Spleen (tissue), 11 donors: ENCODE measurements around the gene ME3. TPM values are rescaled to one million over a fixed set of nuclear protein-coding genes. Genes with fewer than 3 reads are reported as not detected.
A peak's percentile ranks its signal among the peaks of the same experiment; 100 is the strongest.

Source experiments
- DNase-seq: peaks from one replicate; pipeline ENCODE4 v3.0.0-alpha.2; 2020
- H3K27ac ChIP-seq, 8 donors: fragments of 200-600 bp; sonication (generic) in 7 of 8; 1 replicate in 4 of 8; 2 replicates in 4 of 8; pipeline versions ENCODE4 v1.5.0 to v1.8.0; 2016 to 2021; ENCODE audit warnings: inconsistent platforms in 4 of 8, mild to moderate bottlenecking in 4 of 8, moderate library complexity in 1 of 8
- H3K27me3 ChIP-seq, 7 donors: fragments of 200-600 bp; sonication (generic) in 6 of 7; replicated peaks in 1 of 7; 1 replicate in 4 of 7; 2 replicates in 3 of 7; pipeline versions ENCODE4 v1.5.0 to v1.8.0; 2016 to 2021; ENCODE audit warnings: inconsistent platforms in 3 of 7, mild to moderate bottlenecking in 1 of 7
- H3K36me3 ChIP-seq, 6 donors: fragments of 200-600 bp; sonication (generic) in 5 of 6; 1 replicate in 4 of 6; 2 replicates in 2 of 6; pipeline versions ENCODE4 v1.5.0 to v1.8.0; 2016 to 2021; ENCODE audit warnings: inconsistent platforms in 2 of 6
- H3K4me1 ChIP-seq, 6 donors: fragments of 200-600 bp; sonication (generic) in 5 of 6; 1 replicate in 3 of 6; 2 replicates in 3 of 6; pipeline versions ENCODE4 v1.5.0 to v1.8.0; 2016 to 2021; ENCODE audit warnings: inconsistent platforms in 3 of 6
- H3K4me3 ChIP-seq, 8 donors: fragments of 200-600 bp; sonication (generic) in 7 of 8; 1 replicate in 4 of 8; 2 replicates in 4 of 8; pipeline versions ENCODE4 v1.5.0 to v1.8.0; 2016 to 2021; ENCODE audit warnings: inconsistent platforms in 4 of 8, mild to moderate bottlenecking in 4 of 8, moderate library complexity in 2 of 8
- H3K9me3 ChIP-seq, 8 donors: fragments of 200-600 bp; sonication (generic) in 7 of 8; 1 replicate in 4 of 8; 2 replicates in 4 of 8; pipeline versions ENCODE4 v1.5.0 to v1.8.0; 2016 to 2021; ENCODE audit warnings: inconsistent platforms in 4 of 8
- POLR2A ChIP-seq, 3 donors: fragments of 450-650 bp; IDR thresholded peaks; one replicate each; pipeline ENCODE4 v1.5.1; 2017; ENCODE audit warnings: antibody characterized with exemption in 3 of 3, mild to moderate bottlenecking in 1 of 3
- POLR2AphosphoS5 ChIP-seq, 3 donors: sonication (generic); formaldehyde crosslinking; IDR thresholded peaks; one replicate each; pipeline ENCODE4 v1.5.1; 2017; ENCODE audit warnings: antibody characterized with exemption in 3 of 3
- WGBS, 5 donors: extraction: QIAGEN DNeasy Blood & Tissue Kit in 3 of 5; methylation state at CpG; one replicate each; pipeline versions ENCODE4 v1.1.5 to v1.1.7; 2013 to 2018; 5-methylcytosine and 5-hydroxymethylcytosine counted together
- intact Hi-C: fragments of 100-400 bp; cut with DNase I; formaldehyde crosslinking; loops from one replicate; pipeline ENCODE4 v1.15.0; 2023; ENCODE audit warnings: low total_unique reads
- polyA plus RNA-seq, 3 donors: library from polyadenylated mRNA; stranded (reverse); fragments of 200-250 nt; gene quantifications; one replicate each; pipeline ENCODE4 v1.2.1, GENCODE V29; 2013
- total RNA-seq, 7 donors: library from RNA; depleted of rRNA in 3 of 7; stranded (reverse); fragments of >200 nt in 3 of 7; fragmentation: NEBNext Ultra II Directional in 4 of 7; extraction: Animal tissue kit (Norgen Biotek cat#: 25700) in 4 of 7; gene quantifications; one replicate each; pipeline versions ENCODE4 v1.1.0 to v1.2.1, GENCODE V29; 2016 to 2021
- TF ChIP-seq, protein P1 (sequence below), 11 experiments: fragments of 200-600 bp in 7 of 11; fragments of 450-650 bp in 4 of 11; sonication (generic) in 4 of 11; IDR thresholded peaks in 8 of 11; conservative IDR thresholded peaks in 3 of 11; 1 replicate in 7 of 11; 2 replicates in 4 of 11; pipeline versions ENCODE4 v1.4.0 to v1.8.0; 2016 to 2021; ENCODE audit warnings: antibody characterized with exemption in 11 of 11, inconsistent platforms in 4 of 11, mild to moderate bottlenecking in 1 of 11
- donor health status: healthy with polysubstance abuse.
- donor health status: DM: no; HTN: no; CAD: no; lungs with moderate emphysema.
- donor health status: DM: no; HTN: no; CAD: no.
- donor health status: Bipolar disorder and iron deficiency.
- donor health status: healthy.
- donor health status: DM: no; HTN: no; CAD: no.
- donor health status: DM: yes; HTN: yes; CAD: no.

The ME3 gene
- total and polyA plus RNA-seq, 10 donors = 6.4 to 25.9 (median 18.3) TPM

DNA sequence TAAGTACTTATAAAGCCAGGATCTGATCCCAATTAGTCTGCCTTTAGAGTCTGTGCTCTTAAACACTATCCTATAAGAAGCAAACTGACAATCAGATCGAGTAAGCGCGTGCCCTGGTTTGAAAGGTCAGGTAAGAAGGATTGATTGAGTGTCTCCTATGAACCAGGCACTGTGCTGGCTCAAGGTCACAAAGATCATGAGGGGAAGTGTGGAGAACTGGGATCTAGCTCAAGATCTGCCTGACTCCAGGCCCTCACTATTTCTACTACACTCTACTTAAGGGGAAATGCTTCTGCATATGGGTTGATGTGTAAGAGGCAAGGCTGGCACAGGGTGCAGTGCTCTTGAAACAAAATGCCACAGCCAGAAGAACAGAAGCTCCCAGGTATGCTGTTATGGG lies 77.0 kb downstream of the ME3 start:
- H3K9me3 ChIP-seq = peaks cover 0 to 6% (median 0%) of the 10 kb centered on the region in 8 donors
- no peaks in the 10 kb centered on the region for H3K36me3 ChIP-seq
- H3K27me3 ChIP-seq = no peaks in the 10 kb centered on the region
- no peak for DNase-seq
- no peak overlapping the region for H3K4me3 ChIP-seq
- 62 to 93% (median 93%) methylated on average over 3 of the region's 3 CpGs for WGBS, 5 donors
- TF ChIP-seq POLR2A (IDR thresholded peaks at IDR 0.05) = no peak
- H3K27ac ChIP-seq = peak overlapping the region in 2 of 8 donors; percentile 47 to 48
- H3K4me1 ChIP-seq = peaks cover 0 to 28% (median 12%) of the 10 kb centered on the region in 6 donors
- intact Hi-C loops = no loop called here

DNA sequence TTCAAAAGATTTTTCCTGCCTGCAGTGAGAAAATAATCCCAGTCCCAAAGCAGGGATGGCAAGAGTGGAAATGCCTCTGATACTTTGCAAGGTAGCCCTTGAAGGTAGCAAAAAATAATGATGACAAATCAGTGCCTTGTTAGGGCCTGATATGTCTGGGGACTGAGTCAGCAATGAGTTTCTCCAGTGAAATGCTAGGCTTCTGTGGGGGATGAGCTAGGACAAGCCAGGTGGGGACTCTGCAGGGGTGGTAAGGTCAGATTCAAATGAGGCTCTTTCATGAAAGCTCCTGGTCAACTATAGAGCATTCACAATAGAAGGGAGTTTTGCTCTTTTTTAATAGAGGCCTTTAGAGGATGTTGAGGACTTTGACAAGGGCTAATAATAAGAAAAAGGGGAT lies 77.7 kb downstream of the ME3 start:
- DNase-seq = no peak
- TF ChIP-seq POLR2AphosphoS5 (IDR thresholded peaks at IDR 0.05) (no peak), POLR2A (IDR thresholded peaks at IDR 0.05) (no peak)
- TF ChIP-seq, protein P1, sequence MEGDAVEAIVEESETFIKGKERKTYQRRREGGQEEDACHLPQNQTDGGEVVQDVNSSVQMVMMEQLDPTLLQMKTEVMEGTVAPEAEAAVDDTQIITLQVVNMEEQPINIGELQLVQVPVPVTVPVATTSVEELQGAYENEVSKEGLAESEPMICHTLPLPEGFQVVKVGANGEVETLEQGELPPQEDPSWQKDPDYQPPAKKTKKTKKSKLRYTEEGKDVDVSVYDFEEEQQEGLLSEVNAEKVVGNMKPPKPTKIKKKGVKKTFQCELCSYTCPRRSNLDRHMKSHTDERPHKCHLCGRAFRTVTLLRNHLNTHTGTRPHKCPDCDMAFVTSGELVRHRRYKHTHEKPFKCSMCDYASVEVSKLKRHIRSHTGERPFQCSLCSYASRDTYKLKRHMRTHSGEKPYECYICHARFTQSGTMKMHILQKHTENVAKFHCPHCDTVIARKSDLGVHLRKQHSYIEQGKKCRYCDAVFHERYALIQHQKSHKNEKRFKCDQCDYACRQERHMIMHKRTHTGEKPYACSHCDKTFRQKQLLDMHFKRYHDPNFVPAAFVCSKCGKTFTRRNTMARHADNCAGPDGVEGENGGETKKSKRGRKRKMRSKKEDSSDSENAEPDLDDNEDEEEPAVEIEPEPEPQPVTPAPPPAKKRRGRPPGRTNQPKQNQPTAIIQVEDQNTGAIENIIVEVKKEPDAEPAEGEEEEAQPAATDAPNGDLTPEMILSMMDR (IDR thresholded peaks at IDR 0.05 in 8 of 11, conservative IDR thresholded peaks at IDR 0.05 in 3 of 11) = no peak
- Histone ChIP-seq H3K4me1 (peaks cover 0 to 28% (median 12%) of the 10 kb centered on the region in 6 donors), H3K27ac (no peak overlapping the region), H3K36me3 (no peaks in the 10 kb centered on the region), H3K9me3 (peaks cover 0 to 6% (median 0%) of the 10 kb centered on the region in 8 donors), H3K27me3 (no peaks in the 10 kb centered on the region), H3K4me3 (no peak overlapping the region)
- intact Hi-C loops = no loop called here

DNA sequence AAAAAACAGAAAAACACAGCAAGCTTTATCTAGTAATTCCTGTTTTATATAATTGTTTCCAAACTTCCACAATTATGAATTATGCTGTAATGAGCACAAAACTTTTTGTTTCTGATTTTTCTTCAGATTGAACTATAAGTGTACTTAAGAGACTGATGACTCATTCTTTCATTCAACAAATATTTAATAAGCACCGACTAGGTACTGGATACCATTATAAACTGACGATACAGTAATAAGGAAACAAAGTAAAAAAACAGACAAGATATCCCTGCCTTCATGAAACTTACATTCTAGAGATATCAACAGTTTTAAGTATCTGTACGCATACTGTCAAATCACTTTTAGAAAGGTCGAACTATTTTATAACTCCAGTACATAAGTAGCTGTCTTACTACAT lies 78.6 kb downstream of the ME3 start:
- Histone ChIP-seq H3K4me3 (no peak overlapping the region), H3K27me3 (no peaks in the 10 kb centered on the region), H3K36me3 (no peaks in the 10 kb centered on the region), H3K9me3 (peaks cover 0 to 6% (median 0%) of the 10 kb centered on the region in 8 donors), H3K27ac (no peak overlapping the region), H3K4me1 (peaks cover 0 to 28% (median 12%) of the 10 kb centered on the region in 6 donors)
- no peak for TF ChIP-seq POLR2A (IDR thresholded peaks at IDR 0.05)
- TF ChIP-seq, protein P1 (IDR thresholded peaks at IDR 0.05 in 8 of 11, conservative IDR thresholded peaks at IDR 0.05 in 3 of 11) = no peak
- 84 to 96% (median 91%) methylated on average over 4 of the region's 4 CpGs for WGBS, 5 donors
- intact Hi-C loops = no loop called here
- no peak for DNase-seq

DNA sequence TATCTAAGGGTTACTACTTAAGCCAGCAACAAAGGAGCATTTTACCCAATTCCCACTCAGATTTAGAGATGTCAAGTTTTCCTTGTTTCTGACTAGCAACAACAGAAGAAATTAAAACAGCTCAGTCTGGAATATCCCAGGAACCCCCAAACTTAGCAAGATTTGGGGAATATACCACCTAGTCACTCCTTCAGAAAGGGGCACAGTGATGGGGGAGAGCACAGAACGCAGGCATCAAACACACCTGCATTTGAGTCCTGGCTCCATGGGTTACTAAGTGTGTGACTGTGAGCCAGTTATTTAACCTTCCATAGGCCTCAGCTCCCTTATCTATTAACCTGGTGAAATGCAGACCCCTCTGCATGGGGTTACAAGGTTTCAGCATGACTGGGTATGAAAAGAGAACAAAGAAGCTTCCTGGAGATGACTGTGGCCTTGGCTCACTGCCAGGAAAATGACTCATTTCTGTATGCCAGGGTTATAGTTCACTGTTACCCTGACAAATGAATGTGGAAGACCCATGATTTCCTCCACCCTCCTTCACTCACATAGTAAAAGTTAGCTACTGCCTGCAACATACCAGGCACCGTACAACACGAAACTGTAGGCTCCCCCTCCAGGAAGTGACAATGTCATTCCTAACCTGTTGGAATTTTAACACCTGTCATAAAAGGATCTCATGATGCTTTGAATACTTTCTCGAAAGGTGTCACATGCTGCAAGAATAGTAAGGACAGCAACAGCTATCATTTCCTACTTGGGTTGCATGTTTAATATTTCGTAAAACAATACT lies 79.6 kb downstream of the ME3 start:
- Histone ChIP-seq H3K27ac (peak overlapping the region in 4 of 8 donors; percentile 0 to 40 (median 27)), H3K36me3 (no peaks in the 10 kb centered on the region), H3K9me3 (peaks cover 0 to 2% (median 0%) of the 10 kb centered on the region in 8 donors), H3K4me1 (peaks cover 0 to 32% (median 12%) of the 10 kb centered on the region in 6 donors), H3K27me3 (no peaks in the 10 kb centered on the region), H3K4me3 (no peak overlapping the region)
- intact Hi-C loops = no loop called here
- no peak for DNase-seq
- 32 to 48% (median 36%) methylated on average over 5 of the region's 5 CpGs for WGBS, 5 donors
- no peak for TF ChIP-seq POLR2A (IDR thresholded peaks at IDR 0.05)
- TF ChIP-seq POLR2AphosphoS5 (IDR thresholded peaks at IDR 0.05) = peak in 1 of 3 donors; percentile 48
- TF ChIP-seq, protein P1 (IDR thresholded peaks at IDR 0.05 in 8 of 11, conservative IDR thresholded peaks at IDR 0.05 in 3 of 11) = no peak
